PC-3 (cell line): ENCODE results near the gene ALDOA. TPM values are rescaled to one million over a fixed set of nuclear protein-coding genes. Genes with fewer than 3 reads are reported as not detected.

Experiments
- ATAC-seq: fragments of 200-7000 bp; cut with Tn5 transposase; 2 replicates; pipeline ENCODE4 v1.9.1; 2020; ENCODE audit warnings: mild to moderate bottlenecking, moderate library complexity
- BruUV-seq: library from RNA; stranded (reverse); fragments of 400-500 nt; replicated peaks from 2 replicates; lab custom pipeline; 2021; lab: Mats Ljungman, UMichigan
- CTCF ChIA-PET: fragments of 300-600 bp; sonication (Branson Sonifier 250); formaldehyde crosslinking; loops from one replicate; lab custom pipeline; 2022; ENCODE audit warnings: antibody characterized with exemption; lab: Charles Lee
- POLR2A ChIA-PET: fragments of 300-600 bp; sonication (Branson Sonifier 250); formaldehyde crosslinking; loops from one replicate; lab custom pipeline; 2022; ENCODE audit warnings: antibody characterized with exemption; ENCODE audit not compliant: unreplicated experiment; lab: Charles Lee
- DNase-seq: peaks from one replicate; pipeline ENCODE4 v3.0.0-alpha.2; 2015
- H2AFZ ChIP-seq: fragments of 300-600 bp; sonication (generic); 2 replicates; pipeline ENCODE4 v1.6.0; 2016; ENCODE audit warnings: antibody characterized with exemption, low read length
- H3F3A ChIP-seq: fragments of 300-600 bp; sonication (generic); one replicate; pipeline ENCODE4 v1.6.0; 2017; ENCODE audit warnings: antibody characterized with exemption, low read length, control low read depth, mild to moderate bottlenecking; ENCODE audit not compliant: unreplicated experiment
- H3K27ac ChIP-seq: fragments of 300-600 bp; sonication (generic); 2 replicates; pipeline ENCODE4 v1.5.1; 2016; ENCODE audit warnings: mild to moderate bottlenecking, low read length
- H3K27me3 ChIP-seq: fragments of 300-600 bp; sonication (generic); 2 replicates; pipeline ENCODE4 v1.6.1; 2016; ENCODE audit warnings: low read length, mixed read lengths
- H3K36me3 ChIP-seq: fragments of 300-600 bp; sonication (generic); 2 replicates; pipeline ENCODE4 v1.6.1; 2016; ENCODE audit warnings: low read depth, mixed run types, low read length, mixed read lengths
- H3K4me1 ChIP-seq: fragments of 300-600 bp; sonication (generic); 2 replicates; pipeline ENCODE4 v1.5.1; 2016; ENCODE audit warnings: low read length; ENCODE audit not compliant: insufficient read depth
- H3K4me2 ChIP-seq: fragments of 300-600 bp; sonication (generic); 2 replicates; pipeline ENCODE4 v1.6.0; 2016; ENCODE audit warnings: low read length
- H3K4me3 ChIP-seq: fragments of 300-600 bp; sonication (generic); 2 replicates; pipeline ENCODE4 v1.5.1; 2016; ENCODE audit warnings: mild to moderate bottlenecking, low read length, mixed read lengths
- H3K79me2 ChIP-seq: fragments of 300-600 bp; sonication (generic); 2 replicates; pipeline ENCODE4 v1.6.1; 2017; ENCODE audit warnings: low read length, mixed read lengths
- H3K9ac ChIP-seq: fragments of 300-600 bp; sonication (generic); 2 replicates; pipeline ENCODE4 v1.6.0; 2016; ENCODE audit warnings: mild to moderate bottlenecking, low read length
- H3K9me2 ChIP-seq: fragments of 300-600 bp; sonication (generic); replicated peaks from 2 replicates; pipeline ENCODE4 v1.6.1; 2016; ENCODE audit warnings: mixed run types, low read length, mixed read lengths
- H3K9me3 ChIP-seq: fragments of 300-600 bp; sonication (generic); 2 replicates; pipeline ENCODE4 v1.6.1; 2016; ENCODE audit warnings: low read length, mixed read lengths
- H4K20me1 ChIP-seq: fragments of 300-600 bp; sonication (generic); 2 replicates; pipeline ENCODE4 v1.6.1; 2016; ENCODE audit warnings: low read length, mixed read lengths
- EZH2 ChIP-seq: fragments of 300-600 bp; sonication (generic); IDR thresholded peaks from one replicate; pipeline ENCODE4 v1.6.1; 2017; ENCODE audit warnings: antibody characterized with exemption, mild to moderate bottlenecking, low read length; ENCODE audit not compliant: unreplicated experiment
- EZH2phosphoT487 ChIP-seq: fragments of 300-600 bp; sonication (generic); IDR thresholded peaks from 2 replicates; pipeline ENCODE4 v1.6.1; 2018; ENCODE audit warnings: mild to moderate bottlenecking, antibody characterized with exemption, low read length, borderline replicate concordance
- intact Hi-C: fragments of 100-400 bp; cut with micrococcal nuclease; formaldehyde crosslinking; loops from 2 replicates; pipeline ENCODE4 v1.9.0; 2023
- total RNA-seq: library from RNA; depleted of rRNA; stranded (reverse); fragments of >200 nt; gene quantifications from 2 replicates; pipeline ENCODE4 v1.2.3, GENCODE V29; 2014
- TF ChIP-seq, protein P1 (sequence below): fragments of 300-600 bp; sonication (generic); conservative IDR thresholded peaks from 2 replicates; pipeline ENCODE4 v1.5.1; 2017; ENCODE audit warnings: antibody characterized with exemption, low read depth, mild to moderate bottlenecking, low read length

ALDOA gene
- total RNA-seq, 1 experiment from 2014 or later, result 2,048 TPM

DNA sequence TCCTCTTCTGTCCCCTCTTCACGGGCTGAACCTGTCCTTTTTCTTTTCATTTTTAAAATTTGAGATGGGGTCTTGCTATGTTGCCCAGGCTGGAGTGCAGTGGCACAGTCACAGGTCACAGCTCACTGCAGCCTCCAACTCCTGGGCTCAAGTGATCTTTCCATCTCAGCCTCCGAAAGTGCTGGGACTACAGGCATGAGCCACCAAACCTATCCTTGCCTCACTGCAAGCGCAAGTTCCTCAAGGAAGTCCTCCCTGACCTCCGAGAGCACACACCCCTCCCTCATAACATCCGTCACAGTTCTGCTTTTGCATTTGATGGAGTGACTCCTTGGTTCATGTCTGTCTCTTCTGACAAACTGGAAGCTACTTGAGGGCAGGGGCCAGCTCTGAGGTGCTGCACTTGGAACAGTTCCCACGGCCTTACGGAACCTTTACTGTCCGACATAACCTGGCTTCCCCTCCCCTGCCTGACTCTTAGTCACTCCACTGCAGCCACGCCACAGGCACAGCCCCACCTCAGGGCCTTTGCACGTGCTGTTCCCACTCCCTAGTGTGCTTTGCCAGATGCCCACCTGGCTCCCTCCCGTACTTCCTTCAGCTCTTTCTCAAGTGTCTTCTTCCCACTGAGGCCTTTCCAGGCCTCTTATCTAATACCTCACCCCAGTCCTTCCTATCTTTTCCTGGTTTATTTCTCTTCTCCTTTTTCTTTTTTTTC is 21.8 kb downstream of the ALDOA start:
- TF ChIP-seq, protein P1, sequence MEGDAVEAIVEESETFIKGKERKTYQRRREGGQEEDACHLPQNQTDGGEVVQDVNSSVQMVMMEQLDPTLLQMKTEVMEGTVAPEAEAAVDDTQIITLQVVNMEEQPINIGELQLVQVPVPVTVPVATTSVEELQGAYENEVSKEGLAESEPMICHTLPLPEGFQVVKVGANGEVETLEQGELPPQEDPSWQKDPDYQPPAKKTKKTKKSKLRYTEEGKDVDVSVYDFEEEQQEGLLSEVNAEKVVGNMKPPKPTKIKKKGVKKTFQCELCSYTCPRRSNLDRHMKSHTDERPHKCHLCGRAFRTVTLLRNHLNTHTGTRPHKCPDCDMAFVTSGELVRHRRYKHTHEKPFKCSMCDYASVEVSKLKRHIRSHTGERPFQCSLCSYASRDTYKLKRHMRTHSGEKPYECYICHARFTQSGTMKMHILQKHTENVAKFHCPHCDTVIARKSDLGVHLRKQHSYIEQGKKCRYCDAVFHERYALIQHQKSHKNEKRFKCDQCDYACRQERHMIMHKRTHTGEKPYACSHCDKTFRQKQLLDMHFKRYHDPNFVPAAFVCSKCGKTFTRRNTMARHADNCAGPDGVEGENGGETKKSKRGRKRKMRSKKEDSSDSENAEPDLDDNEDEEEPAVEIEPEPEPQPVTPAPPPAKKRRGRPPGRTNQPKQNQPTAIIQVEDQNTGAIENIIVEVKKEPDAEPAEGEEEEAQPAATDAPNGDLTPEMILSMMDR, result no peak
- no TSS peak for BruUV-seq
- CTCF ChIA-PET, result no interaction called here

DNA sequence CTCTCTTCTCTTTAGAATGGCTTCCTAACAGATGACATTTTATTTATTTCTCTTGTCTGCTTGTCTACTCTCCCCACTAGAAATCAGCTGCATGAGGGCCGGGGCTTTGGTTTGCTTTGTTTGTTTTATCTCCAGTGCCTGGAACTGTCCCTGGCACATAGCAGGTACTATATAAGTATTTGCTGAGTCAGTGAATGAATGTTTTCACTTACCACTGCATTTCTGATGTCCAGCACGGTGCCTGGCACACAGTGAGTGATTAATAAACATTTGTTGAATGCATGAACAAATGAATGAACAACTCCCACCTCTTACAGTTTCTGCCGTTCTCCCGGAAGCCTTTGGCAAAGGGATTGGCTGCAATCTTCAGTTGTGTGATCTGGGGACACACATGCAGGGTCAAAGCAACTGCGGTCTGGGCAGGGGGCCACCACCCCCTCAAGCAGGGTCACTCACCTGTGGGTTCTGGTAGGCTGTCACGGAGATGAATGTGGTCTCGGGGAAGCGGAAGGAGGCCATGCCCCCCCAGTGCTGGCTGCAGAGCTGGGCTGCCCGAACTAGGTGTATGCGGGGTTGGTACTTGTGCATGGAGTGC is 22.8 kb downstream of the ALDOA start:
- no peaks in the 10 kb centered on the region for H3K9me2 ChIP-seq
- CTCF ChIA-PET, result no interaction called here
- DNase-seq (no peak), ATAC-seq (no peak)
- no peak overlapping the region for H3K9ac ChIP-seq
- H3K4me1 ChIP-seq, result peaks cover 31% of the 10 kb centered on the region
- POLR2A ChIA-PET, result no interaction called here
- TF ChIP-seq, protein P1, result no peak
- TF ChIP-seq EZH2 (no peak), EZH2phosphoT487 (no peak)
- intact Hi-C loops, result no loop called here
- H3K27ac ChIP-seq, result no peak overlapping the region
- no TSS peak for BruUV-seq
- no peaks in the 10 kb centered on the region; the same call in 1 of the 2 replicates for H3K36me3 ChIP-seq
- H4K20me1 ChIP-seq, result no peaks in the 10 kb centered on the region
- no peaks in the 10 kb centered on the region for H3K79me2 ChIP-seq
- no peak overlapping the region for H2AFZ ChIP-seq
- H3K4me2 ChIP-seq, result no peak overlapping the region
- no peaks in the 10 kb centered on the region for H3K27me3 ChIP-seq
- H3F3A ChIP-seq, result peaks cover 8% of the 10 kb centered on the region
- H3K4me3 ChIP-seq, result no peak overlapping the region
- no peaks in the 10 kb centered on the region for H3K9me3 ChIP-seq

More for the DNA sequence above, 21.8 kb downstream of the ALDOA start:
- no peaks in the 10 kb centered on the region for H3K9me2 ChIP-seq
- H3K27ac ChIP-seq, result no peak overlapping the region
- ATAC-seq, result no peak
- H4K20me1 ChIP-seq, result no peaks in the 10 kb centered on the region
- H2AFZ ChIP-seq, result no peak overlapping the region
- POLR2A ChIA-PET, result interaction anchor here (0.6 kb wide), 1 partner anchor 571 kb away, joined by 5 read pairs; no protein-coding TSS in a partner anchor
- H3K79me2 ChIP-seq, result no peaks in the 10 kb centered on the region
- peaks cover 27% of the 10 kb centered on the region for H3K4me1 ChIP-seq
- no peak overlapping the region for H3K4me3 ChIP-seq
- H3K27me3 ChIP-seq, result no peaks in the 10 kb centered on the region
- no peak overlapping the region for H3K4me2 ChIP-seq
- H3K9me3 ChIP-seq, result no peaks in the 10 kb centered on the region
- intact Hi-C loops, result no loop called here
- H3F3A ChIP-seq, result peaks cover 8% of the 10 kb centered on the region
- no peaks in the 10 kb centered on the region; the same call in 1 of the 2 replicates for H3K36me3 ChIP-seq
- no peak overlapping the region for H3K9ac ChIP-seq
- DNase-seq, result no peak
